ENCODE data around the gene CFAP46. TPM values are rescaled to one million over a fixed set of nuclear protein-coding genes. Genes with fewer than 3 reads are reported as not detected.
"Not testable (repeated sequence)": the region's sequence is repeated elsewhere in the genome, so short reads cannot be mapped to it uniquely, and the experiment has no call there.

The CFAP46 gene
- total RNA-seq, 1 donor from 2014 or later = 1.3 TPM

DNA sequence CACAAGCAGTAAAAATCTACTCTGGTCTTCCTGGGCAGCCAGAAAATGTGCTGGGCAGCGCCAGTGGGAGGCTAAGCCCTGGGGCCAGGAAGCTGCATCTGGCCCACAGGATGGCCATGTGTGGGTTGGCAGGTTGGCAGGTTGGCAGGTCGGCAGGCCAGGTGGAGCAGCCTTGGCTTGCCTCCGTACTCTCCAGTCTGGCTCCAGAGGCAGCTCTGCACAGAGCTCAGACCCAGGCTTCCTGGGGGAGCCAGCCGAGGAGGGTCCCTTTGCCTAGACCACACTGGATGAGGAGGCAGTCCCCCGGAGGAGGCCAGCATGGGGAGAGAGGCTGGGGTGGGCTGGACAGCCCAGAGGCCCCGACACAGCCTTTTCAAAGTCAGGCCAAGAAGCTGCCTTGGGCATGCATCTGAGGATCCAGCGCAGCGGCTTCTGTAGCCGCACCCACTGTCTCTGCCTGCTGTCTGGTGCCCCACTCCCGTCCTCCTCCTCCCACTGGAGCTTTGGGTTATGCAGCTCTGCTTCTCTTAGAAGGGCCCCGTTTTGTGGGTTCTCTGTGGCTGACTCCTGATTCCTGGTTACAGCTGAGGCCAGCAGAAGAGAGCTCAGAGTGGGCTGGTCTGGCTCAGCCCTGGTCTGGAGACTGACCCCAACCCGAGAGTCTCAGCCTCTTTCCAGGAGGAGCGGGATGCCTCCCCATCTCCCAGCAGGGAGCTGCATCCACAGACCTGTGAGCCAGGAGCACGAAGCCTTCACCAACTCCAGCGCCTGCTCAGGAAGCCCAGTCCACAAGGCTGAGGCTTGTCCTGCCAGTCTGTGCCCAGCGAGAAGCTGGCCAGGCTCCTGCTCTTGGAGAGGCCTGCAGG is 44.6 kb downstream of the CFAP46 start:
- no peak for FAIRE-seq
- no peak for TF ChIP-seq EZH2 (IDR thresholded peaks at IDR 0.05; ENCODE audit: insufficient read depth, low read length)
- TF ChIP-seq, protein P1, sequence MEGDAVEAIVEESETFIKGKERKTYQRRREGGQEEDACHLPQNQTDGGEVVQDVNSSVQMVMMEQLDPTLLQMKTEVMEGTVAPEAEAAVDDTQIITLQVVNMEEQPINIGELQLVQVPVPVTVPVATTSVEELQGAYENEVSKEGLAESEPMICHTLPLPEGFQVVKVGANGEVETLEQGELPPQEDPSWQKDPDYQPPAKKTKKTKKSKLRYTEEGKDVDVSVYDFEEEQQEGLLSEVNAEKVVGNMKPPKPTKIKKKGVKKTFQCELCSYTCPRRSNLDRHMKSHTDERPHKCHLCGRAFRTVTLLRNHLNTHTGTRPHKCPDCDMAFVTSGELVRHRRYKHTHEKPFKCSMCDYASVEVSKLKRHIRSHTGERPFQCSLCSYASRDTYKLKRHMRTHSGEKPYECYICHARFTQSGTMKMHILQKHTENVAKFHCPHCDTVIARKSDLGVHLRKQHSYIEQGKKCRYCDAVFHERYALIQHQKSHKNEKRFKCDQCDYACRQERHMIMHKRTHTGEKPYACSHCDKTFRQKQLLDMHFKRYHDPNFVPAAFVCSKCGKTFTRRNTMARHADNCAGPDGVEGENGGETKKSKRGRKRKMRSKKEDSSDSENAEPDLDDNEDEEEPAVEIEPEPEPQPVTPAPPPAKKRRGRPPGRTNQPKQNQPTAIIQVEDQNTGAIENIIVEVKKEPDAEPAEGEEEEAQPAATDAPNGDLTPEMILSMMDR (IDR thresholded peaks at IDR 0.05; ENCODE audit: insufficient read depth, low read depth, low read length) = no peak
- H3K27me3 Mint-ChIP-seq (ENCODE audit: low read depth, unreplicated experiment) = peaks cover 57% of the 10 kb centered on the region
- H3K4me3 ChIP-seq (ENCODE audit: insufficient read depth, low read depth, low read length) = no peak overlapping the region
- no peak overlapping the region for H2AFZ ChIP-seq (ENCODE audit: low read depth, low read length)
- no peak overlapping the region for H3K4me3 Mint-ChIP-seq (ENCODE audit: unreplicated experiment)
- H3K9me3 Mint-ChIP-seq (ENCODE audit: unreplicated experiment) = peaks cover 8% of the 10 kb centered on the region
- H3K27me3 ChIP-seq (ENCODE audit: insufficient read depth, low read length) = peaks cover 25% of the 10 kb centered on the region
- no peak overlapping the region for H3K4me2 ChIP-seq (ENCODE audit: low read length)
- no peaks in the 10 kb centered on the region for H3K4me1 Mint-ChIP-seq (ENCODE audit: low read depth, unreplicated experiment)
- no peak for DNase-seq (ENCODE audit: low read depth)
- no peaks in the 10 kb centered on the region for H3K36me3 ChIP-seq (ENCODE audit: insufficient read depth, low read length)
- no peak overlapping the region for H3K27ac Mint-ChIP-seq (ENCODE audit: unreplicated experiment)
- no peaks in the 10 kb centered on the region for H3K79me2 ChIP-seq (ENCODE audit: insufficient read depth, low read length)
- H3K9ac ChIP-seq (ENCODE audit: low read length) = no peak overlapping the region
- H3K27ac ChIP-seq (ENCODE audit: low read depth, low read length) = no peak overlapping the region
- H3K4me1 ChIP-seq (ENCODE audit: insufficient read depth, low read length) = no peaks in the 10 kb centered on the region
- H4K20me1 ChIP-seq (ENCODE audit: insufficient read depth, low read length) = no peaks in the 10 kb centered on the region
- peaks cover 5% of the 10 kb centered on the region for H3K9me3 ChIP-seq (ENCODE audit: insufficient read depth, low read depth, low read length)
- H3K36me3 Mint-ChIP-seq (ENCODE audit: low read depth, unreplicated experiment) = no peaks in the 10 kb centered on the region

DNA sequence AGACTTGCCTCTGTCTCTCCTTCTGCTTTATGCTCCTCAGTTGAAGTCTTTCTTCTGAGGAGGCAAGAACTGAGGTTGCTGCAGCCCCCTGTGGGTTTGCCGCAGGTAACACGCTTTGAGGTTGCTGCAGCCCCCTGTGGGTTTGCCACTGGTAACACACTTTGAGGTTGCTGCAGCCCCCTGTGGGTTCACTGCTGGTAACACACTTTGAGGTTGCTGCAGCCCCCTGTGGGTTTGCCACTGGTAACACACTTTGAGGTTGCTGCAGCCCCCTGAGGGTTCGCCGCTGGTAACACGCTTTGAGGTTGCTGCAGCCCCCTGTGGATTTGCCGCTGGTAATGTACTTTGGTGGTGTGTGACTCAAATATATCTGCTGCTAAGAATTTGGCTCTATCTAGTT is 48.6 kb downstream of the CFAP46 start:
- DNase-seq (ENCODE audit: low read depth); H3K79me2 ChIP-seq (ENCODE audit: insufficient read depth, low read length); H3K27ac ChIP-seq (ENCODE audit: low read depth, low read length); H3K4me3 ChIP-seq (ENCODE audit: insufficient read depth, low read depth, low read length); H3K4me1 Mint-ChIP-seq (ENCODE audit: low read depth, unreplicated experiment); H3K4me3 Mint-ChIP-seq (ENCODE audit: unreplicated experiment); H3K27ac Mint-ChIP-seq (ENCODE audit: unreplicated experiment); H3K9me3 Mint-ChIP-seq (ENCODE audit: unreplicated experiment); H2AFZ ChIP-seq (ENCODE audit: low read depth, low read length); H3K36me3 ChIP-seq (ENCODE audit: insufficient read depth, low read length); H3K4me1 ChIP-seq (ENCODE audit: insufficient read depth, low read length); H4K20me1 ChIP-seq (ENCODE audit: insufficient read depth, low read length); H3K4me2 ChIP-seq (ENCODE audit: low read length); FAIRE-seq; H3K36me3 Mint-ChIP-seq (ENCODE audit: low read depth, unreplicated experiment); H3K9me3 ChIP-seq (ENCODE audit: insufficient read depth, low read depth, low read length); H3K9ac ChIP-seq (ENCODE audit: low read length): not testable (repeated sequence)
- peaks cover 64% of the 10 kb centered on the region for H3K27me3 Mint-ChIP-seq (ENCODE audit: low read depth, unreplicated experiment)
- peaks cover 33% of the 10 kb centered on the region for H3K27me3 ChIP-seq (ENCODE audit: insufficient read depth, low read length)

DNA sequence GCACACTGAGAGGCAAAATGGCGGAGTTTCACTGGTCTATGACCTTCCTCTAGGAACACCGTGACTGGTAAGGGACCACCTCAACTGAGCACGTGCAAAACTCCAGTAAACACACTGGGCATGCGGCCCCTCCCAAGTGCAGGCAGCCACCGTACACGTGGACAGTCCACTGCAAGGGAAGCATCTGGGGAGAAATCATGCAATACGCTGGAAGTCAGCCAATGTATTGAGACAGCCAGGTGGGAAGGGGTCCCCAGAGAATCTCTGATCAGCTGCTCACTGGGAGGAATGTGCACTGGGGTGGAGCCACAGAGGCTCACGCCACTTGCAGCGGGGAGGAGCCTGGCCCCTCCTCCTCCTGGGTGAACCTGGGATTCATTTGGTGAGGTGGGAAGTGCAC is 49.3 kb downstream of the CFAP46 start:
- FAIRE-seq (no peak), DNase-seq (ENCODE audit: low read depth) (no peak)
- no peak overlapping the region for H3K4me2 ChIP-seq (ENCODE audit: low read length)
- no peak overlapping the region for H3K4me3 ChIP-seq (ENCODE audit: insufficient read depth, low read depth, low read length)
- Mint-ChIP-seq H3K9me3 (ENCODE audit: unreplicated experiment) (peaks cover 2% of the 10 kb centered on the region), H3K27ac (ENCODE audit: unreplicated experiment) (no peak overlapping the region), H3K36me3 (ENCODE audit: low read depth, unreplicated experiment) (no peaks in the 10 kb centered on the region), H3K4me3 (ENCODE audit: unreplicated experiment) (no peak overlapping the region), H3K4me1 (ENCODE audit: low read depth, unreplicated experiment) (no peaks in the 10 kb centered on the region), H3K27me3 (ENCODE audit: low read depth, unreplicated experiment) (peaks cover 65% of the 10 kb centered on the region)
- H3K27ac ChIP-seq (ENCODE audit: low read depth, low read length) = no peak overlapping the region
- H2AFZ ChIP-seq (ENCODE audit: low read depth, low read length) = no peak overlapping the region
- H3K4me1 ChIP-seq (ENCODE audit: insufficient read depth, low read length) = no peaks in the 10 kb centered on the region
- no peaks in the 10 kb centered on the region for H3K9me3 ChIP-seq (ENCODE audit: insufficient read depth, low read depth, low read length)
- H3K79me2 ChIP-seq (ENCODE audit: insufficient read depth, low read length) = no peaks in the 10 kb centered on the region
- H3K27me3 ChIP-seq (ENCODE audit: insufficient read depth, low read length) = peaks cover 33% of the 10 kb centered on the region
- no peak for TF ChIP-seq EZH2 (IDR thresholded peaks at IDR 0.05; ENCODE audit: insufficient read depth, low read length)
- TF ChIP-seq, protein P1 (IDR thresholded peaks at IDR 0.05; ENCODE audit: insufficient read depth, low read depth, low read length) = no peak
- no peak overlapping the region for H3K9ac ChIP-seq (ENCODE audit: low read length)
- no peaks in the 10 kb centered on the region for H4K20me1 ChIP-seq (ENCODE audit: insufficient read depth, low read length)
- no peaks in the 10 kb centered on the region for H3K36me3 ChIP-seq (ENCODE audit: insufficient read depth, low read length)

Data from astrocyte (in vitro differentiated cells and primary cell).